SIG-M5 treated with dmso at 0.1 percent for 504 hours (cell line): Measurements from ENCODE around the gene JAK1.
"Not testable (repeated sequence)": the region's sequence is repeated elsewhere in the genome, so short reads cannot be mapped to it uniquely, and the experiment has no call there.

Experiments
- DNase-seq: peaks from one replicate; lab custom pipeline; 2025; ENCODE audit not compliant: unreplicated experiment; lab: John Stamatoyannopoulos, UW

Gene JAK1

DNA sequence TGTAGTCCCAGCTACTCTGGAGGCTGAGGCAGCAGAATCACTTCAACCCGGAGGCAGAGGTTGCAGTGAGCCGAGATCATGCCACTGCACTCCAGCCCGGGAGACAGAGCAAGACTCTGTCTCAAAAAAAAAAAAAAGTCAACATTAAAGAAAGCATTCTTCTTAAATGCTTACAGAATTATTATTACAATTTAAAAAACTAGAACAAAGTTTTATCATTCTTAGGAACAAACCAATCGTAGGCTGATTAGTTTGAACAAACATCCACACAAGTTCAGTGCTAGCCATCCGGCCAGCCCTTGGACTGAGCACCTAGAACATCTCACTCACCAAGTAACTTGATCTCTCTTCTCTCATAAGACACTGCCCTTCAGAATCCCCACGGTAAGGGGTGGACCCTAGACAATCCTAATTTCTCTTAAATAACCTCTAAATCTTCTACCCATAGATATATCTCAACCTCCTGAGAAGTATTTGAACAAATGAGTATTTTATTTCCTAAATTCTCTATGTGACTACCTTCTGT, 16.0 kb downstream of the JAK1 start:
- DNase-seq, result no peak

DNA sequence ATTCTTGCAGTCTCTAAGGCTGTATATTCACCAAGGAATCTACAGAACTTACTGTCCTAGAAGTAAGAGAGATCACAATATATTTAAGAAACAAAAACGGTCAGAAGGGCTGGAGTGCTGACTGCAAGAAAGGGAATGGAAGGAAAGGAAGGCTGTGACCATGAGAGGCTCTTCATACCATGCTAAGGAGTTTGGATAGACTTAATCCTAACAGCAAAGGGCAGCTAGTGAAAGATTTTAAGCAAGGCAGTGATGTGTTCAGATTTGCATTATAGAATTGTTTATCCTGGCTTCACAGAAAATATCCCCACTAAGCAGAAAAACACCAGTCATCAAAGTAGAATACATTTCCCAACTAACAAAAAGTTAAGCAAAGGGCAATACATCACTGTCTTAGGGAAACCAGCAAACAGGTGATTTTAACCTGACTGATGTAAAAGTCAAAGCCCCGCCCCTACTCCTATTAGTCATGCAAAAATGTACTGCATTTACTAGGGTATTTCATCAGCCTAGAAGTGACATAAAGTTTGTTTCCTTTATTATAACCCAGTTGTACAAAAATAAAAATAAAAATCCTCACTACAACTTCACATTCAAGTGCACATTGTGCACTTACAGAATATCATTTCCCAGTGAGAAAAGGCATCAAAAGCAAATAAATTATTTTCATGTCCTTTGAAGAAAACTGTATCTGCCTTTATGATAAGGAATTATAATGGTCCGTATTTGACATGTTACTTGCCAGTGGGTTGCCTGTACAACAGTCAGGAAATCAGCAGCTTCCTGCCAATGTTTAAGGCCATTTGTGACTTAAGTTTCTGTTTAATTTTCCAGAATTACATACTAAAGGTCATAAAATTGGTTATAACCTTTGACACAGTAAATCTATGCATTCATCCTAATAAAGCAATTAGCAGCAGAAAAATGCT, 17.2 kb downstream of the JAK1 start:
- DNase-seq, result no peak

DNA sequence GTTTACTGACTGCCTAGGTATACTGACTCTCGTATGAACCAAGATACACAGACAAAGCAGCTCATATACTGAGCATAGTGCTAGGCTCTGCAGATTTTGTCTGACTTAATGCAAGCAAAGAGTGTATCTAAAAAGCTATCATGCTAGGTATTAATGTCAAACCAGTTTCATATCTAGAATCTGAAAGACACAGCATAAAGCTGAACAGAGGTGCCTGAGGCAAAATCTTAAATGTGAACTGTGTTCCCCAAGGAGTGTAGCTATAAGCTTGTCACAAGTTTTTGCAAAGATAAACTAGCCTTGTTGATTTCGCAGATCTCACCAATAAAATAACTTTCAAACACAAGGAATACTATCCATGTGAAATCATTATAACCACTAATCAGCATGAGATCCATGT, 18.1 kb downstream of the JAK1 start:
- no peak for DNase-seq

DNA sequence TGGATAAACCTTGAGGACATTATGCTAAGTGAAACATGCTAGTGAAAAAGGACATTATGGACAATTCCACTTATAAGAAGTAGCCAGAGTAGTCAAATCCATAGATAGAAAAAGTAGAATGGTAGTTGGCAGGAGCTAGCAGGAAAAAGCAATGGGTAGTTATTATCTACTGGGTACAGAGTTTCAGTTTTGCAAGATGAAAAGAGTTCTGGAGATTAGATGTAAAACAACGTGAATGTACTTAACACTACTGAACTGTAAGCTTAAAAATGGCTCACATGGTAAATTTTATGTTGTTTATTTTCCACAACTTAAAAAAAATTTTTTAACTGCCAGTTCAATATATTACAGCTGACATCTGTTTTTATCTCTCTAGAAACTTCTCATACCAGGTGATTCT, 19.4 kb downstream of the JAK1 start:
- DNase-seq, result no peak

DNA sequence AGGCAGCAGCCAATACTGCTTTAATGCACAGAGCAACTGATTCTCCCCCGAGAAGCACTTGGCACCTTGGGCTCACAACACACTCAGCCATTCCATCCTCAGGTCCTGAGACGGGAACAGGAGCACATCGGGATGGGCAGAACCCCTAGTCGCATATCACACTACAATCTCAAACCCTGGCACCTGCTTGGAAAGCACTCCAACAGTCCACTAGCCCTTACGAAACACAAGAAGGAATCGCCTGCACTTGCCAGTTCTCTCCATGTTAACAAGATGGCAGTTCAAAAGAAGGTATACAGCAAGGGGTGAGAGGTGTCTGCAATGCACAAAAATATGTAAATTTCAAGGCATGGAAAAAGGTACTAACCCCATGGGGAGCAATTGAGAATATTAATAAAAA, 21.4 kb downstream of the JAK1 start:
- DNase-seq, result no peak

DNA sequence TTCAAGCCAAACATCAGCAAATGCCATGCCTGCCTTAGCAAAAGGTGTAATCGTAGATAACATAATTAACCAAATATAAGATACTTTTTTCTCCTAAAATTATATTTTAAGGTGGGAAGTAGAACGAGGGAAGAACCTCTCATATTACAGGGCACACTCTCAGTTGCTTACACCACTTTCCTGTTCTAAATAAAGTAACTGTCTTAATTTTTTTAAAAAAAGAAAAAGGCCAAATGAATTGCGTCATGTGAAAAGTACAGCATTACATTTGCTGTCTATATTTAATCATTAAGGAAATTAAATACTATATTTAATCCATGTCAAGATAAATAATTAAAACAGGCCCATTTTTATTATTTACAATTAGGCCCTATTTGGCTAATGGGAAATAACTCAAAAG, 23.7 kb downstream of the JAK1 start:
- DNase-seq, result no peak

DNA sequence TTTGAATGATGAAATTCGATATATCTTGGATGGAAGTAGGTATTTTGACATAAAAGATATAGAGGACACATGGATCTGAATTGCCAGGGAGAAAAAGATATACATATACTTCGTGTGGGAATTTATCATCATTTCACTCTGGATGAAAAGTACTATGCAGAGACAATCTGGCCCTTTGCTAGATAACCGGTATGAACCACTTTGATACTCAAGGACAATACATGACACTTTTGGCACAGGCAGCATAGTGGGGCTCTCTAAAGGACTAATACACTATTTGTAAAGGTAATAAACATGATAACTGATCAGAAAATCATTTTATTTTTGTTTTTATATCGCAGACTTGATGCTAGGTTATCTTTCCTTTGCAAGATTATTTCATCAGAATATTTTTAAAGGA, 24.2 kb downstream of the JAK1 start:
- DNase-seq, result no peak

DNA sequence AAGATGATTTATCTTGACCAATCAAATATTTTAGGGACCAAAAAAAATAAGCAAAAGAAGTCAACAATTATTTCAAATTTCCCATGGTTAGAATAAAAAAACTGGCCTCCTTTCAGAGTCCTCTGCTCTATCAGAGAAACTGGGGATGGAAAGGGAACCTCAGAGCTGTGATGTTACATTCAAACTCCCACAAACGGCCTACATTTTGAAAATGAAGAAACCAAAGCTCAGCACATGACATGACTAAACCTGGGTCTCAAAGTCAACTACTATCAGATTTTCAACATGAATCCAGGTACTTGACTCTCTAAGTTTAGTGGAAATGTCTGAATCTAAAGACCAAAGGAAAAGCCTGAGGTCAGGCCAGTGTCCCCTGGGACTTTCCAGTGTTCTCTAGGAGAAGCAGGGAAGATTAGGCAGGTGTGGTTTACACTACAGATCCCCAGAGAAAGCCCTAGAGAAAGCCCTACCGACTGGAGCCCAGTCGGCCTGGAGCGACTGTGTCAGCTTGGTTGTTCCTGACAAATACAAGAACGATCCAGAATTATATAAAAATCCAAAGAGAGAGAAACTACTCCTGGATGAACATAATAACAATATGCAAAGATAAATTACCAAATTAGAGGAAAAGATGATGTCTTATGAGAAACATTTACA, 24.8 kb downstream of the JAK1 start:
- DNase-seq, result no peak

DNA sequence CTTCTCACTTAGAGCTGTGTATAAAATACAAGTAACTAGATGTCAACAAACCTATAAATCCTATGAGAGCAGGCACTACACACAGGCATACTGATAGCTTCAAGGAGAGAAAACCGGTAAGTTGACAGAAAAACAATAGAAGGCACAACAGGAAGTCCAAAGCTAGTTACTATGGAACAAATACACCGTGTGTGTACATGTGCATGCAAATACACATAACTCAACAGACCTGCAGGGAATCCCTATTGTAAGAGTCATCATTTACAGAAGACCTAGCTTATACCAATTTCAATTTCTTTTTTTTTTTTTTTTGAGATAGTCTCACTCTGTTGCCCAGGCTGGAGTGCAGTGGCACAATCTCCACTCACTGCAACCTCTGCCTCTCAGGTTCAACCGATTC, 26.3 kb downstream of the JAK1 start:
- no peak for DNase-seq

DNA sequence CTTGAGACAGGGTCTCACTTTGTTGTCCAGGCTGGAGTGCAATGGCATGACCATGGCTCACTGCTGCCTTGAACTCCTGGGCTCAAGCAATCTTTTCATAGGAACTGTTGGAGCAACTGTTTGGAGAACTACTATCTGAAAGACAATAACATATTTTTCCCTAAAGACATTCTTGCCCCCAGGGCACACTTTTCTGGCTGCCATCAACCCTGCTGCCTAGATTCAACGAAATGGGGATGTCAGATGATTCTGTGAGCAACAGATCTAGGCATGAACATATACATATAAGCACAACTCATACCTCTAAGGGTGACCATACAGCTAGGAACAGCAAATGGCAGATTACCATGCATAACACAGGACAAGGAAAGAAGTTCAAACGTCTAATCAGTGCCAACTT, 27.4 kb downstream of the JAK1 start:
- no peak for DNase-seq

DNA sequence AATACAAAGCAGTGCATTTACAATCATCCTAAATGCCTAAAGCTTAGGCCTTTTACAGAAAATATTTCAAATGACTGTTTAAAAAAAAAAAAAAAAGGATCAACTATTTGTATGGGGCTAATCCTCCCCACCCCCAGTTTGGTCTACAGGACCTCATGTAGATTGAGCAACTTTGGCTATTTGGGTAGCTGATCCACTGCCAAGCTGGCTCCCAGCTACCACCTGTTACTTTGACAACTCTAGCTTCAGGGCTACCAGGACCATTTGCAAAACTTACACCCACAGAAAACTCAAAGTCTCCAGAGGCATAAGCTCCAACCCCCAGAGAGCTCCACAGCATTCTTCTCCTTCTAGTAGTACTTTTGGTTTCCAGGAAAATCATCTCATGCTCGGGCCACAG, 29.4 kb downstream of the JAK1 start:
- no peak for DNase-seq

DNA sequence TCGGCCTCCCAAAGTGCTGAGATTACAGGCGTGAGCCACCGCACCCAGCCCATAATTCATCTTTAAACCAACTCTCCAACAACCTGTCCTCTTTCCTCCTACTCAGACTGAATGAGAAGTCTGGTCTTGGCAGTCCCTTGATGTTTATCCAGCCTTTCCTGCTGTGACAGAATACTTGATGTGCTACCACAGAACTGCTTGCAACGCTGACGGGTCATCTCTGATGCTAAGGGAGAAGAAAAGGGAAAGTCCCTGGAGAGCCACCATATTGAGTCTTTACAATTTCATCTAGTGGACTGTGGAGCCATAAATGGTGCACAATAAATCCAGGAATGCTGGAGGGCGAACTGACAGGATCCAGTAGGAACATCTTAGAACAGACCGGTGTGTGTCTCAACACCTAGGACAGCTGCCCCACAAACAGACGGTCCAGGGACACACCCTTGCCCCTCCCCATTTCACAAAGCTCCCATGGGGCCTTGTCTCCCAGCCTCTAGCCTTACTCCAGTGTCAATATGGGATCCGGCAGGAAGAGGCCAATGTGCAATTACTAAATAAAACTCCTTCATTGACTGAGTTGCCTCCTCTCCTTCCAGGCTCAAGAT, 30.7 kb downstream of the JAK1 start:
- DNase-seq, result no peak

DNA sequence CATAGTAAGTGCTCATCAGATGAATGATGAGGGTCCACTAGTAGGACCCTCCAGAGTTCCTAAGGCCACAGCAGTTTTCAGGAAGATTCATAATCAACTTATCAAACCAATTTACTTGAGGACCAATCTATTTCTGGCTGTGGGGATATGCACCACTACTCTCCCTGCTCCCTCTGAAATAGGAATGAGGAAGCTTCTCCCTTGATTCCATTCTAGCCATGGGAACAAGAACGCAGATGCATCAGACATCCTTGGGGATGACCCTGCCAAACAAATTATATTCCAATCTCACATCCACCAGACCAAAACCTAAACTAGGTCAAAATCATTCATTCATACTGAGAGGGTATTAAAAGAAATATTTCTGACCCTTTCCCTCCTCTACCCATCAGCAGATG, 31.5 kb downstream of the JAK1 start:
- no peak for DNase-seq

DNA sequence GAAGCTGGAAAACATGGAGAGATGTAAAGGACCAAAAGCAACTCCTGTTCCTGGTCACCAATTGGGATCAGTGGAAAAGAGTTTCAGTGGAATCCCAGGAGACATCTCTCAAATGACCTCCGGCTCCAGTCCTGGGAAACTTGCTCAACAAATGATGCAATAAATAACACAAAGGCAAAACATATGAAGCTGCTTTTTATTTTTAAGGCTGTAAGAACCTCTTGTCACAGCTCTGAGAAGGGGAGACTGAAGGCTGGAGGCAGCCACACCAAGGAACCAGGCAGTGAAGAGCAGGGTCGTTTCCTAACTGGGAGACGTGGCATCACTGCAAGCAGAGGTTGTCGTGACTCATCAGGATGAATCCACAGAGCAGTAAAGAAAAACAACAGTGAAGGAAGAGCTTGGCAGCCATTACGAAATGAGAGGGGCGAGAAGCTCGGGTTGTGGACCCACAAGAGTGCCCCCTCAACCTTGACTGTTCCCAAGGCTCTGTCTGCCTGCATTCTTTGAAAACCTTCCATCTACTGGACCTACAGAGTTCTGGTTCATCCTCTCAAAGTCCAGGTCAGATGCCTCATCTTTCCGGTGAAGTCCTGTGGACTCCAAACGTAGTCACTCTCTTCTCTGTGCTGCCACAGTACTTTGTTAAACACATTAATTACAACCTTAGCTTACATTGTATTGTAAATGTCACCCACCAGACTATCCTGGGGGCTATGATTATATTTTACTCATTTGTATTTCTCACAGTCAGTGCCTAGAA, 32.1 kb downstream of the JAK1 start:
- DNase-seq, result peak; percentile 72

DNA sequence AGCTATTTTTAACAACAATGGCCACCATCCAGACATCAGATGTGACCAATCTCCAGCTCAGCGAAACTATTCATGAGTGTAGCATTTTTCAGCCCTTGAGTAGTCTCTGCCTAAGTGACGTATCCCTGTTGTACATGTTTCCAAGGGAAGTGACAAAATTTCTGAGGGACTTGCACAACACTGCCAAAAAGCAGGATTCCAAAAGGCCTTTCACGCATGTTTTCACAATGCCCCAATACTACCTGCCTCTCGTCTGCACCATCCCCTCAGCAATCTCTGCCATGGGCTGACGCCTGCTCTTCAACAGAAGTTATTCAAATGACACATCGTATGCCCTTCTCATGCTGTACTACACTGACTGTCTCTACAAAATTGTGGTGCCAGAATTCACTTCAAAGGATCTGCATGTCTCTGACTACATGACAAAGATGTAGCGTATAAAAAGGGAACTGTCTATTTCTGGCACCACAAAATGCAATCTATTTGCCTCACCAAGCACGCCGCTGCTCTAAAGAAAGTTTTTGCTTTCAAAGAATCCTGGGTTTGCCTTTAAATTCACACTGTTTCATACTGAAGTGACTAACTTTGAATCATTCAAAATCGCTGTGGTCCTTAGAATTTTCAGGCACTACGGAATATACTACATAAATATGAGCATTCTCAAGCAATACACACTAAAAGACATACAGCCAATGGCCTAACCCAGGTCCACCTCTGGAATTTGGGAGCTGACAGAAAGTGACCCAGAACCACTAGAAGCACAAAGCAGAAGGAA, 32.9 kb downstream of the JAK1 start:
- DNase-seq, result peak; percentile 82

DNA sequence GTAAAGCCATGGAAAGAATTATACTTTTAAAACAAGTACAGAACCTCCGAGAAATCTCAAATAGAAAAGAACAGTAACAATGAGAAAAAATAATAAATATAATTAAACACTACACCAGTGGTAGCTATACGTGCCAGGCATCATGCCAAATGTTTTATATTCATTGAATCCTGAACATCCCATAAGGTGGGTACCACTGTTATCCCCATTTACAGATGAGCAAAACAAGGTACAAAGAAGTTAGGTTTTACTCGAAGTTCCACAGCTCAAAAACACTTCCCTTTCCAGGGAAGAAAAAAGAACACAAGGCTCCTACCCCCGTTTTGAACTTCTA, 33.4 kb downstream of the JAK1 start:
- DNase-seq, result no peak

DNA sequence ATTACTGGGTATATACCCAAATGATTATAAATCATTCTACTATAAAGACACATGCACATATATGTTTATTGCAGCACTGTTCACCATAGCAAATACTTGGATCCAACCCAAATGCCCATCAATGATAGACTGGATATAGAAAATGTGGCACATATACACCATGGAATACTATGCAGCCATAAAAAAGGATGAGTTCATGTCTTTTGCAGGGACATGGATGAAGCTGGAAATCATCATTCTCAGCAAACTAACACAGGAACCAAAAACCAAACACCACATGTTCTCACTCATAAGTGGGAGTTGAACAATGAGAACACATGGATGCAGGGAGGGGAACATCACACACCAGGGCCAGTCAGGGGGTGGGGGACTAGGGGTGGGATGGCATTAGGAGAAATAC, 35.7 kb downstream of the JAK1 start:
- not testable (repeated sequence) for DNase-seq

DNA sequence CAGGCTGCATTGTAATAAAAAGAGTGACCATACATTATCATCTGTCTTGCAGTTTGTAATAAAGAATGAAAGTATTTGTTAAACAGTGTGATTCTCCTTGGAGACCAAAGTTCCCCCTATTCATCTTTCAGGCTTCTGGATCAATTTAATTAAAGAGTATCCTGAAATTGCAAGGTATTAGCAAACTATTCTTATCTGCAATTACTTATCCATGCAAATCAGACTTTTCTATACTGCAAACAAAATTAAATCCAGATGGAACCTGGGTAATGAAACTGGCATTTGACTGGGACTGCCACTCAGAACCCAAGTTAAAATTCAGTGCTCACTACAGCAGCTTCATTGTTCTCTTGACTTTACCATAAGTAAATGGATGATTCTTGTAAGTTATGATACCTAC, 37.1 kb downstream of the JAK1 start:
- no peak for DNase-seq

DNA sequence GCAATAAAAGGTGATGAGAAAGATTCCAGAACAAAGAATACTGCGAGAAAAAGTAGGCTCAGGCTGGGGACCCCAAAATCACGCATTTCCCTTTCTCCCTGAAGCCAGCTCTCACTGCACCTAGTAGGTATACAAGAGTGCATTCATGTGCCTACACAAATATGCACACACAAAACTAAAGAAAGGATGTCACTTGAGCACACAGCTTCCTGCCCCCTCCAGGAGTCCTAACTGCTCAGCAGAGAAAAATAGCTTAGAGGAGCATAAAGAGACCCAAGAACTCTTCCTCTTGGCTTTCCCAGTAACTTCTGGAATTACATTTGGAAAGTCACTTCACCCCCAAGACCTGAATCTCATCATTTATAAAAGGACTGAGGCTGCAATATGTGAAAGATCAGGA, 38.0 kb downstream of the JAK1 start:
- DNase-seq, result no peak

DNA sequence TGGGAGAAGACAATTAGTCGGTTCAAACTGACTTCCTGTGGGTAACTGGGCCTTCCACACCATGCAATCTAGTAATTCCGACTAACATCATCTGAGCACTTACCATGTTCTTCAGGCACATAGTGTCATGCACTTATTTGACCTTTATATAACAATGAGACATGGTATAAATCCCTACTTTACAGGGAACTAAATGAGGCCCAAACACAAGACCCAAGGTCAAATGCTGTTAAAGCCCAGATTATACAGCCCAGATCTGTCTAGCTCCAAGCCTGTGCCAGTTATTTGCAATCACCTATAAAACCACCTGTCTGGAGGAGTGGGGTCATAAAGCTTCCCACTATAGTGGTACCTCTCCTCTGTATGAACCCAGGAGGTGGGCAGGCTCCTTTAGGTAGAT, 40.8 kb downstream of the JAK1 start:
- DNase-seq, result no peak

DNA sequence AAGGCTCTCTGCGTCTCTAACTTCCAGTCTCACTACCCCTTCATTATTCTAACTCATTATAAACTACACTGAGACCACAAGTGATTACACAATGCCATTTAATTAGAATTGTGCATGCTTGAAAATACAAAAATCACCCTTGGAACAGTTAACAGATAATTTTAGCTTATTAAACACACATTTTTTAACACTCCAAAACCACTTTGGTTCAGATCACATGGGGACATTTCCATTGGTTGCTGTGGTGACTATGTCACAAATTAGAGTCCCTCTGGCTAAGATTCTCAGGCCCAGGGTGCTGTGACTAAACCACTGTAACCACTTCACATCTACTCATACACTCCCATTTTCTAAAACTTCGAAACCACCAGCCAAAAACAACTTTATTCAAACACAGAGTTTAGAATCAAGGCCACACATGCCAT, 43.0 kb downstream of the JAK1 start:
- DNase-seq, result peak; percentile 25
